HEK293 (cell line): ENCODE results near the gene CDKAL1.

ENCODE experiments used
- CTCF ChIA-PET: fragments of 350-600 bp; formaldehyde crosslinking; extraction: SDS; loops from one replicate; lab custom pipeline; 2021; ENCODE audit warnings: antibody characterized with exemption; lab: Yijun Ruan, JAX
- POLR2A ChIA-PET: fragments of 300-600 bp; formaldehyde crosslinking; extraction: SDS; loops from one replicate; lab custom pipeline; 2020; ENCODE audit warnings: antibody characterized with exemption, inconsistent platforms; lab: Yijun Ruan, JAX
- H3K27ac ChIP-seq: fragments of 200-500 bp; sonication (Bioruptor generic); 2 replicates; pipeline ENCODE4 v1.5.1; 2014; ENCODE audit warnings: low read depth, low read length, control low read depth, inconsistent platforms; ENCODE audit errors: extremely low read depth
- H3K36me3 ChIP-seq, 2 experiments: fragments of 200-500 bp in 1 of 2; sonication (Bioruptor generic) in 1 of 2; 1 replicate in 1 of 2; 2 replicates in 1 of 2; pipeline ENCODE4 v1.5.1; 2014 to 2017; ENCODE audit warnings: inconsistent platforms in 2 of 2, low read length in 2 of 2; ENCODE audit not compliant: control insufficient read depth in 2 of 2, insufficient read depth in 1 of 2
- H3K4me1 ChIP-seq: fragments of 200-500 bp; sonication (Bioruptor generic); 2 replicates; pipeline ENCODE4 v1.5.1; 2014; ENCODE audit warnings: mild to moderate bottlenecking, low read length, inconsistent platforms; ENCODE audit not compliant: control insufficient read depth, insufficient read depth
- H3K4me3 ChIP-seq: 2 replicates; pipeline ENCODE4 v1.5.1; 2011; ENCODE audit warnings: low read depth, mild to moderate bottlenecking, control low read depth, low read length, moderate library complexity
- H3K9me3 ChIP-seq: fragments of 200-500 bp; sonication (Bioruptor generic); 2 replicates; pipeline ENCODE4 v1.5.1; 2014; ENCODE audit warnings: low read depth, low read length, inconsistent platforms; ENCODE audit not compliant: control insufficient read depth, insufficient read depth
- BCL6B ChIP-seq: fragments of 450-650 bp; formaldehyde crosslinking; IDR thresholded peaks from 2 replicates; pipeline ENCODE4 v1.5.1; 2017; ENCODE audit warnings: missing biosample characterization, missing genetic modification characterization
- FEZF1 ChIP-seq: fragments of 450-650 bp; formaldehyde crosslinking; IDR thresholded peaks from 2 replicates; pipeline ENCODE4 v1.5.1; 2016; ENCODE audit warnings: missing biosample characterization, missing genetic modification characterization
- PRDM4 ChIP-seq: fragments of 450-650 bp; formaldehyde crosslinking; IDR thresholded peaks from 2 replicates; pipeline ENCODE4 v1.5.1; 2017; ENCODE audit warnings: missing biosample characterization, missing genetic modification characterization
- PRDM6 ChIP-seq: fragments of 450-650 bp; formaldehyde crosslinking; IDR thresholded peaks from 2 replicates; pipeline ENCODE4 v1.5.1; 2017; ENCODE audit warnings: missing biosample characterization, missing genetic modification characterization
- WT1 ChIP-seq: fragments of 450-650 bp; formaldehyde crosslinking; IDR thresholded peaks from 2 replicates; pipeline ENCODE4 v1.5.1; 2016; ENCODE audit warnings: missing biosample characterization, missing genetic modification characterization
- ZFP3 ChIP-seq: fragments of 450-650 bp; formaldehyde crosslinking; IDR thresholded peaks from 2 replicates; pipeline ENCODE4 v1.5.1; 2016; ENCODE audit warnings: low read depth, missing biosample characterization, missing genetic modification characterization
- ZFP37 ChIP-seq: fragments of 450-650 bp; formaldehyde crosslinking; IDR thresholded peaks from 2 replicates; pipeline ENCODE4 v1.5.1; 2016; ENCODE audit warnings: missing biosample characterization, missing genetic modification characterization
- ZFP69B ChIP-seq: fragments of 450-650 bp; formaldehyde crosslinking; IDR thresholded peaks from 2 replicates; pipeline ENCODE4 v1.5.1; 2016; ENCODE audit warnings: missing biosample characterization, missing genetic modification characterization
- ZNF10 ChIP-seq: fragments of 450-650 bp; formaldehyde crosslinking; IDR thresholded peaks from 2 replicates; pipeline ENCODE4 v1.5.1; 2017; ENCODE audit warnings: missing biosample characterization, missing genetic modification characterization
- ZNF169 ChIP-seq: fragments of 450-650 bp; formaldehyde crosslinking; IDR thresholded peaks from 2 replicates; pipeline ENCODE4 v1.5.1; 2016; ENCODE audit warnings: missing biosample characterization, missing genetic modification characterization
- ZNF19 ChIP-seq: fragments of 450-650 bp; formaldehyde crosslinking; IDR thresholded peaks from 2 replicates; pipeline ENCODE4; 2016; ENCODE audit warnings: missing biosample characterization, missing genetic modification characterization, low read depth
- ZNF335 ChIP-seq: fragments of 450-650 bp; formaldehyde crosslinking; conservative IDR thresholded peaks from 2 replicates; pipeline ENCODE4 v1.5.1; 2016; ENCODE audit warnings: missing biosample characterization, missing genetic modification characterization
- ZNF426 ChIP-seq: fragments of 450-650 bp; formaldehyde crosslinking; IDR thresholded peaks from 2 replicates; pipeline ENCODE4 v1.5.1; 2017; ENCODE audit warnings: missing biosample characterization, missing genetic modification characterization, mild to moderate bottlenecking, inconsistent platforms, moderate library complexity
- ZNF449 ChIP-seq: fragments of 450-650 bp; formaldehyde crosslinking; IDR thresholded peaks from 2 replicates; pipeline ENCODE4 v1.5.1; 2017; ENCODE audit warnings: missing biosample characterization, mild to moderate bottlenecking, missing genetic modification characterization, moderate library complexity
- ZNF501 ChIP-seq: fragments of 450-650 bp; formaldehyde crosslinking; IDR thresholded peaks from 2 replicates; pipeline ENCODE4 v1.5.1; 2016; ENCODE audit warnings: missing biosample characterization, missing genetic modification characterization
- ZNF560 ChIP-seq: fragments of 450-650 bp; formaldehyde crosslinking; IDR thresholded peaks from 2 replicates; pipeline ENCODE4 v1.5.1; 2017; ENCODE audit warnings: missing biosample characterization, missing genetic modification characterization, borderline replicate concordance
- ZNF585B ChIP-seq: fragments of 450-650 bp; formaldehyde crosslinking; IDR thresholded peaks from 2 replicates; pipeline ENCODE4 v1.5.1; 2016; ENCODE audit warnings: missing biosample characterization, missing genetic modification characterization
- ZNF639 ChIP-seq: fragments of 450-650 bp; formaldehyde crosslinking; IDR thresholded peaks from 2 replicates; pipeline ENCODE4 v1.5.1; 2016; ENCODE audit warnings: missing biosample characterization, missing genetic modification characterization
- ZNF76 ChIP-seq: fragments of 450-650 bp; formaldehyde crosslinking; IDR thresholded peaks from 2 replicates; pipeline ENCODE4; 2016; ENCODE audit warnings: low read depth, missing biosample characterization, missing genetic modification characterization, borderline replicate concordance
- ZNF843 ChIP-seq: fragments of 450-650 bp; formaldehyde crosslinking; IDR thresholded peaks from 2 replicates; pipeline ENCODE4 v1.5.1; 2016; ENCODE audit warnings: missing biosample characterization, missing genetic modification characterization
- ZSCAN18 ChIP-seq: fragments of 450-650 bp; formaldehyde crosslinking; IDR thresholded peaks from 2 replicates; pipeline ENCODE4 v1.5.1; 2016; ENCODE audit warnings: missing biosample characterization, missing genetic modification characterization

Gene CDKAL1

GRCh38 chr6:20846602-20847028, 312.4 kb downstream of the CDKAL1 start:
- peaks cover 4% of the 10 kb centered on the region; the same call in 1 of the 2 replicates for H3K4me1 ChIP-seq
- H3K36me3 ChIP-seq: no peaks in the 10 kb centered on the region
- CTCF ChIA-PET: no interaction called here
- POLR2A ChIA-PET: no interaction called here
- TF ChIP-seq ZNF449: peak; percentile 47; the same call in 1 of the 2 replicates
- no peak for TF ChIP-seq ZNF76 (tag by site-specific recombination)
- peak; percentile 54 for TF ChIP-seq FEZF1 (tag by site-specific recombination)
- 0 out of 2 replicates have a peak, but pooled peaks have one; percentile 15 for TF ChIP-seq WT1 (tag by site-specific recombination)
- peak; percentile 30; the same call in 1 of the 2 replicates for TF ChIP-seq ZNF843 (tag by site-specific recombination)
- TF ChIP-seq PRDM6 (tag by site-specific recombination): peak; percentile 73
- no peak for TF ChIP-seq ZNF10 (tag by site-specific recombination)
- no peak for TF ChIP-seq ZNF335 (tag by site-specific recombination)
- TF ChIP-seq, all 188 proteins: peak for 5
- H3K4me3 ChIP-seq: no peak overlapping the region
- H3K9me3 ChIP-seq: no peaks in the 10 kb centered on the region
- H3K27ac ChIP-seq: no peak overlapping the region

- Histone ChIP-seq H3K4me1 (peaks cover 4% of the 10 kb centered on the region; the same call in 1 of the 2 replicates), H3K36me3 (no peaks in the 10 kb centered on the region), H3K27ac (no peak overlapping the region), H3K4me3 (no peak overlapping the region), H3K9me3 (no peaks in the 10 kb centered on the region)
- ChIA-PET CTCF (no interaction called here), POLR2A (no interaction called here)
- TF ChIP-seq ZNF585B (tag by site-specific recombination) (no peak), ZNF426 (tag by site-specific recombination) (no peak), ZNF169 (tag by site-specific recombination) (no peak), ZFP3 (tag by site-specific recombination) (no peak), ZNF19 (tag by site-specific recombination) (no peak), ZNF560 (tag by site-specific recombination) (no peak), BCL6B (no peak), ZFP37 (no peak), ZSCAN18 (tag by site-specific recombination) (no peak), PRDM4 (tag by site-specific recombination) (no peak), ZNF501 (tag by site-specific recombination) (no peak), ZFP69B (tag by site-specific recombination) (no peak), ZNF639 (tag by site-specific recombination) (no peak)
Measured at GRCh38 chr6:20847904-20848303, 313.6 kb downstream of the CDKAL1 start.
